ENCODE measurements around the gene CACNG3.
"Not testable (repeated sequence)": the region's sequence is repeated elsewhere in the genome, so short reads cannot be mapped to it uniquely, and the experiment has no call there.

The CACNG3 gene

GRCh38 chr16:24281466-24281865 lies 25.3 kb downstream of the CACNG3 start:
- FAIRE-seq = no peak

- no peak for FAIRE-seq
Observed at GRCh38 chr16:24282141-24282540, 26.0 kb downstream of the CACNG3 start.

GRCh38 chr16:24286741-24287405 lies 30.7 kb downstream of the CACNG3 start:
- no peak for FAIRE-seq

- no peak for FAIRE-seq
Observed at GRCh38 chr16:24288516-24288915, 32.4 kb downstream of the CACNG3 start.

GRCh38 chr16:24289166-24289700 lies 33.1 kb downstream of the CACNG3 start:
- FAIRE-seq = no peak

GRCh38 chr16:24291932-24292331 lies 35.8 kb downstream of the CACNG3 start:
- FAIRE-seq = no peak

- FAIRE-seq = no peak
Observed at GRCh38 chr16:24294131-24294530, 38.0 kb downstream of the CACNG3 start.

- FAIRE-seq = no peak
Observed at GRCh38 chr16:24297375-24297774, 41.2 kb downstream of the CACNG3 start.

GRCh38 chr16:24298548-24299167 lies 42.5 kb downstream of the CACNG3 start:
- no peak for FAIRE-seq

GRCh38 chr16:24300750-24301149 lies 44.6 kb downstream of the CACNG3 start:
- not testable (repeated sequence) for FAIRE-seq

GRCh38 chr16:24302636-24303035 lies 46.5 kb downstream of the CACNG3 start:
- FAIRE-seq = no peak

GRCh38 chr16:24308200-24308599 lies 52.1 kb downstream of the CACNG3 start:
- FAIRE-seq = no peak

- no peak for FAIRE-seq
Observed at GRCh38 chr16:24309258-24310142, 53.4 kb downstream of the CACNG3 start.

- no peak for FAIRE-seq
Observed at GRCh38 chr16:24315343-24315742, 59.2 kb downstream of the CACNG3 start.

- no peak for FAIRE-seq
Observed at GRCh38 chr16:24318680-24319079, 62.5 kb downstream of the CACNG3 start.

- no peak for FAIRE-seq
Observed at GRCh38 chr16:24319126-24319814, 63.1 kb downstream of the CACNG3 start.

GRCh38 chr16:24322106-24322505 lies 66.0 kb downstream of the CACNG3 start:
- no peak for FAIRE-seq

GRCh38 chr16:24324421-24324820 lies 68.3 kb downstream of the CACNG3 start:
- FAIRE-seq = no peak

- FAIRE-seq = no peak
Observed at GRCh38 chr16:24328835-24329452, 72.8 kb downstream of the CACNG3 start.

- no peak for FAIRE-seq
Observed at GRCh38 chr16:24332178-24332577, 76.0 kb downstream of the CACNG3 start.

- FAIRE-seq = no peak
Observed at GRCh38 chr16:24332582-24333090, 76.5 kb downstream of the CACNG3 start.

- no peak for FAIRE-seq
Observed at GRCh38 chr16:24336491-24336890, 80.4 kb downstream of the CACNG3 start.
